Ascending aorta (tissue), 2 donors: Measurements from ENCODE around the gene GMEB2. TPM values are rescaled to one million over a fixed set of nuclear protein-coding genes. Genes with fewer than 3 reads are reported as not detected.
"Not testable (repeated sequence)": the region's sequence is repeated elsewhere in the genome, so short reads cannot be mapped to it uniquely, and the experiment has no call there.

ENCODE experiments used
- DNase-seq, 2 donors: peaks; one replicate each; pipeline ENCODE4 v3.0.0-alpha.2; 2019; ENCODE audit warnings: low spot score in 2 of 2
- H3K27ac ChIP-seq, 2 donors: fragments of 200-600 bp; sonication (generic); one replicate each; pipeline ENCODE4 v1.5.1; 2016 to 2017; ENCODE audit warnings: mild to moderate bottlenecking in 1 of 2
- H3K27me3 ChIP-seq: fragments of 200-600 bp; sonication (generic); one replicate; pipeline ENCODE4 v1.5.1; 2017
- H3K36me3 ChIP-seq, 2 donors: fragments of 200-600 bp; sonication (generic); one replicate each; pipeline ENCODE4 v1.5.1; 2016
- H3K4me1 ChIP-seq, 2 donors: fragments of 200-600 bp; sonication (generic); one replicate each; pipeline ENCODE4 v1.5.1; 2016 to 2017; ENCODE audit warnings: mild to moderate bottlenecking in 1 of 2
- H3K4me3 ChIP-seq, 2 donors: fragments of 200-600 bp; sonication (generic); one replicate each; pipeline ENCODE4 v1.5.1; 2016 to 2017; ENCODE audit warnings: mild to moderate bottlenecking in 1 of 2
- H3K9me3 ChIP-seq, 2 donors: fragments of 200-600 bp; sonication (generic); one replicate each; pipeline ENCODE4 v1.5.1; 2016
- intact Hi-C: fragments of 100-400 bp; cut with DNase I; formaldehyde crosslinking; loops from one replicate; pipeline ENCODE4 v1.15.1; 2023
- total RNA-seq: library from RNA; depleted of rRNA; stranded (reverse); fragments of >200 nt; gene quantifications from one replicate; pipeline ENCODE4 v1.1.0, GENCODE V29; 2016
- TF ChIP-seq, protein P1 (sequence below), 3 experiments: fragments of 200-600 bp in 2 of 3; fragments of 450-650 bp in 1 of 3; sonication (generic) in 2 of 3; IDR thresholded peaks; one replicate each; pipeline ENCODE4 v1.5.1; 2016 to 2019; ENCODE audit warnings: antibody characterized with exemption in 3 of 3, mild to moderate bottlenecking in 1 of 3, moderate library complexity in 1 of 3

GMEB2 gene
- total RNA-seq, 1 donor from 2014 or later, result 14.0 TPM

DNA sequence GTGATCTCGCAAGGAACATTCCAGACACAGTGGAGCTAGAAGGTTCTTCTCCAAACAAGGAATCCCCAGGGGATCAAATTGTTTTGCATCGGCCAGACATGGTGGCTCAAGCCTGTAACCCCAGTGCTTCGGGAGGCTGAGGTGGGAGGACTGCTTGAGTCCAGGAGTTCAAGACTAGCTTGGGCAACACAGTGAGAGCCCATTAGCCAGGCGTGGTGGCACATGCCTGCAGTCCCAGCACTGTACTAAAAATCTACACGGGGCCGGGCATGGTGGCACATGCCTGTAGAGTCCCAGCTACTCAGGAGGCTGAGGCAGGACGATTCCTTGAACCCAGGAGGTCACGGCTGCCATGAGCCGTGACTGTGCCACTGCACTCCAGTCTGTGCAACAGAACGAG is 15.3 kb downstream of the GMEB2 start:
- no peaks in the 10 kb centered on the region for H3K4me1 ChIP-seq
- H3K4me3 ChIP-seq, result no peak overlapping the region
- DNase-seq, result no peak
- H3K9me3 ChIP-seq, result no peaks in the 10 kb centered on the region
- peaks cover 5 to 11% of the 10 kb centered on the region in 2 donors for H3K36me3 ChIP-seq
- H3K27me3 ChIP-seq, result no peaks in the 10 kb centered on the region
- H3K27ac ChIP-seq, result no peak overlapping the region
- intact Hi-C loops, result no loop called here
- TF ChIP-seq, protein P1, sequence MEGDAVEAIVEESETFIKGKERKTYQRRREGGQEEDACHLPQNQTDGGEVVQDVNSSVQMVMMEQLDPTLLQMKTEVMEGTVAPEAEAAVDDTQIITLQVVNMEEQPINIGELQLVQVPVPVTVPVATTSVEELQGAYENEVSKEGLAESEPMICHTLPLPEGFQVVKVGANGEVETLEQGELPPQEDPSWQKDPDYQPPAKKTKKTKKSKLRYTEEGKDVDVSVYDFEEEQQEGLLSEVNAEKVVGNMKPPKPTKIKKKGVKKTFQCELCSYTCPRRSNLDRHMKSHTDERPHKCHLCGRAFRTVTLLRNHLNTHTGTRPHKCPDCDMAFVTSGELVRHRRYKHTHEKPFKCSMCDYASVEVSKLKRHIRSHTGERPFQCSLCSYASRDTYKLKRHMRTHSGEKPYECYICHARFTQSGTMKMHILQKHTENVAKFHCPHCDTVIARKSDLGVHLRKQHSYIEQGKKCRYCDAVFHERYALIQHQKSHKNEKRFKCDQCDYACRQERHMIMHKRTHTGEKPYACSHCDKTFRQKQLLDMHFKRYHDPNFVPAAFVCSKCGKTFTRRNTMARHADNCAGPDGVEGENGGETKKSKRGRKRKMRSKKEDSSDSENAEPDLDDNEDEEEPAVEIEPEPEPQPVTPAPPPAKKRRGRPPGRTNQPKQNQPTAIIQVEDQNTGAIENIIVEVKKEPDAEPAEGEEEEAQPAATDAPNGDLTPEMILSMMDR (IDR thresholded peaks at IDR 0.05), result no peak

DNA sequence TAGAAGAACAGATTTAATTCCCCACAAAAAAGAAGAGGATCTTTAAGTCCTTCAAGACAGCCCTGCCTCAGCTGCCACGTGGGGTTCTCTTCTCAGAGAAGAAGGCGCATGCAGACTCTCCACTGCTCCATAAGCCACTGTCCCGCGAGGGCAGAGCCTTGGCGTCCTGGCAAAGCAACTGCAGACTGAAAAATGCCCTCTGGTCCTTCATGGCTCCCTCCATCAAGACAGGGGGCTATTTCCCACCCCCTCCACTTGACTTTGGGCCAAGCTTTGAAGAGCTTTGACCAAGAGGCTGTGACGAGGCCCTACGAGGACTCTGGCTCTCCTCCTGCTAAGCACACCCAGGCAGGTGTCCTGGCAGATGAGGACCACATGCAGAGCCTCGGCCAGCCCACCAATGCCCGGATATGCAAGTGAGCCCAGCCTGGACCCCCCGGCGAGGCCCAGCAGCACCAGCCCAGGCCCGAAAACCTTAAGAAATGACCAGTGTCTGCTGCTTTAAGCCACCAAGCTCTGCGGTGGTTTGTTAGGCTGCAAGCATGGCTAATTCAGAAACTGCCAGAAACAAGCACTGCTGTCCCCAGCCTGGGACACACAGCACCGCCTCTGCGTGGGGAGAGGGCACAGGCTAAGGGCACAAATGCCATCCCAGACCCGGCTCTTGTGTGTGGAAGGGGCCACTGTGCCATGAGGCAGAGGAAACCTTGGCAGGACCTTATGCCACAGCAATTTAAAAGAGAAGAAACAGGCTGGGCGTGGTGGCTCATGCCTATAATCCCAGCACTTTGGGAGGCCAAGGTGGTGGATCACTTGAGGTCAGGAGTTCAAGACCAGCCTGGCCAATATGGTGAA is 16.1 kb downstream of the GMEB2 start:
- H3K36me3 ChIP-seq, result peaks cover 5 to 9% of the 10 kb centered on the region in 2 donors
- no peak overlapping the region for H3K27ac ChIP-seq
- TF ChIP-seq, protein P1 (IDR thresholded peaks at IDR 0.05), result no peak
- no peak overlapping the region for H3K4me3 ChIP-seq
- intact Hi-C loops, result no loop called here
- H3K4me1 ChIP-seq, result no peaks in the 10 kb centered on the region
- no peaks in the 10 kb centered on the region for H3K27me3 ChIP-seq
- no peak for DNase-seq
- H3K9me3 ChIP-seq, result no peaks in the 10 kb centered on the region

DNA sequence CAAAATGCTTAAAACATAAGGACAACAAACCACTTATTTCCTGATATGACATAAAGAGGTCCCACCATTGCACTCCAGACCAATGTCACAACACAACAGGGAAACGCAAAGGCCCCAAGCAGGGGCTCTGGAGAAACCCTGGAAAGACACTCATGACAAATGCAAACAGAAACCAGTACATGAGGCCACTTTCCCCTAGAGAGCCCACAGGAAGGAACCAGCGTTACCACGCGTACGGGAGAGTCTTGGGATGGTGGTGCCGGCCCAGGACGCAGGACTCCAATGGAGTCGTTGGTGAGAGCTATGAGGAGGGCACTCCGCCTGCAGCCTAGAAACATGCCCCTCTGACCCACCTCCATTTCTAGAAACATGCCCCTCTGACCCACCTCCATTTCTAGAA is 20.2 kb downstream of the GMEB2 start:
- TF ChIP-seq, protein P1 (IDR thresholded peaks at IDR 0.05), result no peak
- H3K27ac ChIP-seq, result no peak overlapping the region
- intact Hi-C loops, result no loop called here
- H3K4me3 ChIP-seq, result no peak overlapping the region
- no peaks in the 10 kb centered on the region for H3K4me1 ChIP-seq
- peaks cover 14 to 30% of the 10 kb centered on the region in 2 donors for H3K36me3 ChIP-seq
- H3K9me3 ChIP-seq, result no peaks in the 10 kb centered on the region
- no peaks in the 10 kb centered on the region for H3K27me3 ChIP-seq
- no peak for DNase-seq

DNA sequence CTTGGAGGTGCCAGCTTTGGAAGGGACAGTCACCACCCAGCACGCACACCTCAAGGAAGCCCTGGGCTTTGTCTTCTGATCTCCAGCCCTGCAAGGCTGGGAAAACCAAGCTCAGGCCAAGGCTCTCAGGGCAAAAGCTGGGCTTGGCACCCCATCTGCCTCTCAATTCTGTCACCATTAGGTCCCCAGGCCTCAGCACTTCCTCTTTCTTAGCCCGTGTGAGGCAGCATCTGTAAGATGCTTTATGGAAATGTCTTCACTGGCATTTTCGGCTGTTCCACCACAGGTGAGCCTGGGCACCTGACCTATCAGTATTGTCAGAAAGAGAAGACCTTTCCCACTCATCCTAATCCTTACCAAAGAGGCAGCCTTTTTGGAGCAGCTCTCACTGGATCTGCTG is 24.6 kb downstream of the GMEB2 start:
- no peak overlapping the region for H3K4me3 ChIP-seq
- no peaks in the 10 kb centered on the region for H3K27me3 ChIP-seq
- H3K27ac ChIP-seq, result no peak overlapping the region
- intact Hi-C loops, result no loop called here
- no peaks in the 10 kb centered on the region for H3K9me3 ChIP-seq
- TF ChIP-seq, protein P1 (IDR thresholded peaks at IDR 0.05), result no peak
- no peak for DNase-seq
- peaks cover 48 to 61% of the 10 kb centered on the region in 2 donors for H3K36me3 ChIP-seq
- H3K4me1 ChIP-seq, result no peaks in the 10 kb centered on the region

DNA sequence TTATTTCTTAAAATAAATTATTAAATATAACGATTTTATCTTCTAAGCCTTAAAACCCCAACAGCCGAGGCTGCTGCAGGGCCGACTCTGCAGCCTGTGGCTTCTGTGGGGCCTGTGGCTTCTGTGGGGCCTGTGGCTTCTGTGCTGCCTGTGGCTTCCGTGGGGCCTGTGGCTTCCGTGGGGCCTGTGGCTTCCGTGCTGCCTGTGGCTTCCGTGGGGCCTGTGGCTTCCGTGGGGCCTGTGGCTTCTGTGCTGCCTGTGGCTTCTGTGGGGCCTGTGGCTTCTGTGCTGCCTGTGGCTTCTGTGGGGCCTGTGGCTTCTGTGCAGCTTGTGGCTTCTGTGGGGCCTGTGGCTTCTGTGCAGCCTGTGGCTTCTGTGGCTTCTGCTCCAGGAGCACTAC is 25.2 kb downstream of the GMEB2 start:
- H3K27me3 ChIP-seq, H3K4me3 ChIP-seq, H3K27ac ChIP-seq, intact Hi-C loops, H3K4me1 ChIP-seq, H3K9me3 ChIP-seq, DNase-seq: not testable (repeated sequence)
- H3K36me3 ChIP-seq, result peaks cover 50 to 61% of the 10 kb centered on the region in 2 donors

DNA sequence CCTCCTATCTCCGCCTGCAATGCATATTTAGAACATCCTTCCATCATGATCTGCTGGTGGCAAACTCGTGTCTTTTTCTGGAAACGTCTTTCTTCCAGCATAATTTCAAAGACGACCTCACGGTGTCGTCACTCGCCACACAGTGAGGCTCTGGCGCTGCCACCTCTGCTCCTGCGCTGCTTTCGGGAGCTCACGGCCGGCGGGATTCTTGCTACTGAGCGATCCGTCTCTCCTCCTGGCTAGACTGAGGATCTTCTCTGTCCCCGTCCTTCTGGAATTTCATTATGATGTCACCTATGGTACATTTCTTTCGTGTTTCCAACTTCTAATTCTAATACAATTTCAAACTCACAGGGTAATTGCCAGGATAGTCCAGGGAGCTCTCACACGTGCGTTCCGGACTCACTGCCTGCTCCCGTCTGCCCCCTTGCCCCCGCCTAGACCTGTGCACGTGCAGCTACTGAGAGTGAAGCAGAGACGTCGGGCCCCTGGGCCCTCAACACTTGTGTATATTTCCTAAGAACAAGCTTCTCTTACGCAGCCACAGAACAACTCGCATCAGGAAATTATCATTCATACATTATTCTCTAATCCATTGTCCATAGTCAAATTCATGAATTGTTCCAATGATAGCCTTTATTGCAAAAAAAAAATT is 27.4 kb downstream of the GMEB2 start:
- Histone ChIP-seq H3K36me3 (peaks cover 66 to 70% of the 10 kb centered on the region in 2 donors), H3K27me3 (no peaks in the 10 kb centered on the region), H3K9me3 (no peaks in the 10 kb centered on the region), H3K27ac (no peak overlapping the region), H3K4me1 (peaks cover 0 to under 1% of the 10 kb centered on the region in 2 donors), H3K4me3 (no peak overlapping the region)
- TF ChIP-seq, protein P1 (IDR thresholded peaks at IDR 0.05), result no peak
- intact Hi-C loops, result no loop called here
- DNase-seq, result no peak
